HG02840 (cell line): ENCODE data around the gene PNPLA2.

ENCODE experiments used
- ATAC-seq: cut with Tn5 transposase; IDR thresholded peaks from one replicate; pipeline ENCODE4 v1.9.1; 2021; ENCODE audit warnings: mild to moderate bottlenecking, moderate library complexity, moderate number of reproducible peaks; ENCODE audit not compliant: unreplicated experiment, low FRiP score

The PNPLA2 gene

GRCh38 chr11:828506-829175, 9.9 kb downstream of the PNPLA2 start:
- ATAC-seq, result no peak

DNA sequence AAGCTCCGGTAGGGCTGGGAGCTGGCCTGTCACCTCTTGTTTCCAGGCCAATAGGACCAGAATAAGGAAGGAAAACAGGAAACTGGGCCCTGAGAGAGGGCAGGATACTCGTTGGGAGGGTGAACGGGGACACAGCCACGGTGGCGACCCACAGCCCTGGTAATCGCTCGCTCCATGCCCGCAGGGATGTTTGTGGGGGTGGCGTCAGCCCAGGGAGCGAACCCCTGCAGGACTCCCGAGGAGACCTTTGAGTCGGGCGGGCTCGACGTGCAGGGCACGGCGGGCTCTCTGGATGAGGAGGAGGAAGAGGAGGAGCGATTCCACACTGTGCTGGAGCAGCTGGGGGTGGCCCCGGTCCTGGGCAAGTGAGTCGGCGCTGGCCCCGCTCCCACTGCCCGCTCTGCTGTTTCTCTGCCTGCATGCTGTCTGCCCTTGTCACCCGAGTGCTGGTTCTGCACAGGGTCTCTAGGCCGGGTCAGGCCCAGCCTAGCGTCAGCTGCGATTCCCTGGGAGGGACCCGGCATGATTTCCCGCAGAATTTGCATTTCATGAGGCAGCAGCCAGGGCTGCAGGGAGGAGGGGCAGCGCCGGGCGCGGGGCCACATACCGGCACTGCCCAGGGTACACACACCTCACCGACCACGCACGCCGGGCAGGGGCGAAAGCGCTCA, 10.6 kb downstream of the PNPLA2 start:
- no peak for ATAC-seq

GRCh38 chr11:829847-830294, 11.2 kb downstream of the PNPLA2 start:
- ATAC-seq, result no peak

- ATAC-seq, result no peak
Observed at GRCh38 chr11:830295-831117, 11.8 kb downstream of the PNPLA2 start.

GRCh38 chr11:831118-831864, 12.6 kb downstream of the PNPLA2 start:
- no peak for ATAC-seq

GRCh38 chr11:831961-832528, 13.3 kb downstream of the PNPLA2 start:
- no peak for ATAC-seq

DNA sequence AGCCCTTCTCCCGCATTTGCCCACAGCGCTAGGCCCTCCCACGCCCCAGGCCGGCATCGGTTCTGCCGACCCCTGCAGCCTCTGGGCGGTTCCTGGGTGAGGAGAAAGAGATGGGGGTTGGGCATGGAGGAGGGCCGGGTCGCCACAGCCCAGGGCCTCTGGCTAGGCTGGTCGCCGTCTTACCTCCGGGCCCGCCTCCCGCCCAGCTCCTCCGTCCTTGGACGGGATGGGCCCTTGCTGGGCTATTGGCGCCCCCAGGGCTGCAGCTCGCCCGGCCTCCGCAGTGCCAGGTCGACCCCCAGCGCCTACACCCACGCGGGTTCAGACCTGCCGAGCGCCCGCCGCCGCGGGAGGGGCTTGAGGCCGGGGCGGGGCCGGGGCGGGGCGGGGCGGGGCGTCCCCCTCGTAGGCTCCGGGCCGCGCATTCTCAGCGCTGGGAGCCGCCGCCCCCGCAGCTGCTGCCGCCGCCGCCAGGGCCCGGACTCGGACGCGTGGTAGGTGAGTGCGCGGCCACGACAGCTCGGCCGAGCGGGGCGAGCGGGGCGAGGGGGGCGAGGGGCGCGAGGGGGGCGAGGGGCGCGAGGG, 13.9 kb downstream of the PNPLA2 start, which contains the start of gene CD151:
CD151 (plus strand) TSS at position 424 of the 585 bp plus-strand sequence. CDS start 3,118 bp downstream, outside the sequence.
- no peak for ATAC-seq

DNA sequence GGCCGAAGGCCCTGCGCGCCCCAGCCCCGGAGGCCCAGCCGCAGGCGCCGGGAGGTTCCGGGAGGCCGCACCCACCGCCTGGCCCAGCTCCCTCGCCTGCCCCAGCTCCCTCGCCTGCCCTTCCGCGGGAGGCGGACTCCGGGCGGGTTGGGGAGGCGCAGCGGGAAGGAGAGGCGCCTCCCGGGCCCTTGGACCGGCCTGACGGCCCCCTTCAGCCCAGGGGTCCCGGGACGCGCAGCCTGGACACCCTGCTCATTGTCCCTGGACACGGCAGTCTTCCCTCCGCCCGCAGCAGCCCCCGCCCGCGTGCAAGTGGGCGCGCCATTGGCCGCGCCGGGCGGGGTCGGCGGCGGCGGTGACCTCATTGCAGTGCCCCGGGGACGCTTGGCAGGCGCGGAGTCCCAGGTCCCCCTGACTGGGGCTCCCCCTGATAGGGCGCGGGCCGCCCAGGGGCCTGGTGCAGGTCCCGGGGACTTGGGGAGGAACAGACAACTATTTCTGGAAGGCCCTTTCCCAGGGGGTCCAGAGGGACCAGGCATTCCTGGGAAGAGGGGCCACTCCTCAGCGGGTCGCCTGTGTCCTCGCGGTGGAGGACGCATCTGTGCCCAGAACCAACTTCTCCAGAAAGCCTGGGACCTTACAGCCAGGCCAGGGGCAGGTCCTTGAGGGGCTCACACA, 14.5 kb downstream of the PNPLA2 start:
- no peak for ATAC-seq

GRCh38 chr11:833849-834311, 15.2 kb downstream of the PNPLA2 start:
- ATAC-seq, result no peak

- ATAC-seq, result no peak
Observed at GRCh38 chr11:834371-835316, 15.9 kb downstream of the PNPLA2 start.

DNA sequence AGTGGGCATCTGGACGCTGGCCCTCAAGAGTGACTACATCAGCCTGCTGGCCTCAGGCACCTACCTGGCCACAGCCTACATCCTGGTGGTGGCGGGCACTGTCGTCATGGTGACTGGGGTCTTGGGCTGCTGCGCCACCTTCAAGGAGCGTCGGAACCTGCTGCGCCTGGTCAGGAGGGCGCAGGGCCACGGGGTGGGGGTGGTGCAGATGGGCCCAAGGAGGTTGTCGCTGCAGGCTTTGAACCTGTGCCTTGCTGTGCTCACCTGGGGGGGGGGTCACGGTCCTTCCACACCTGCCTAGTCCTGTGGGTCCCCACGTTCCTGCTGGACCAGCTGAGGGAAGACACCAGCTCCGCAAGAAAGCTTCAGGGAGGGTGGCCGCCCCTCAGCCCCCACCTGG, 17.6 kb downstream of the PNPLA2 start:
- ATAC-seq, result no peak

DNA sequence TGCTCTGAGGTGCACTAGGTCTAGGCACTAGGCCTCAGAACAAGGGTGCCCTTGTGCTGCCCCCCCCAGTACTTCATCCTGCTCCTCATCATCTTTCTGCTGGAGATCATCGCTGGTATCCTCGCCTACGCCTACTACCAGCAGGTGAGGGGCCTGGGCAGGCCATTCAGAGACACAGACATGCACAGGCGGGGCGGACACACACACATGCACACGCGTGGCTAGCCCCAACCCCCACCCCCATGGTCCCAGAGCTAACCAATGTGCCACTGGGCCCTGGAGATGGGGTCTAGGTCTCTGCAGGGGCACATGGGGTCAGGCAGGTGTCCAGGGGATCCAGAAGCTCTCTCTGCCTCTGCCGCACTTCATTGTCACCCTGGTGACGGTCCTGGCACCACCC, 18.0 kb downstream of the PNPLA2 start:
- no peak for ATAC-seq

GRCh38 chr11:837189-837989, 18.7 kb downstream of the PNPLA2 start:
- no peak for ATAC-seq

- ATAC-seq, result no peak
Observed at GRCh38 chr11:837990-838307, 19.2 kb downstream of the PNPLA2 start.

DNA sequence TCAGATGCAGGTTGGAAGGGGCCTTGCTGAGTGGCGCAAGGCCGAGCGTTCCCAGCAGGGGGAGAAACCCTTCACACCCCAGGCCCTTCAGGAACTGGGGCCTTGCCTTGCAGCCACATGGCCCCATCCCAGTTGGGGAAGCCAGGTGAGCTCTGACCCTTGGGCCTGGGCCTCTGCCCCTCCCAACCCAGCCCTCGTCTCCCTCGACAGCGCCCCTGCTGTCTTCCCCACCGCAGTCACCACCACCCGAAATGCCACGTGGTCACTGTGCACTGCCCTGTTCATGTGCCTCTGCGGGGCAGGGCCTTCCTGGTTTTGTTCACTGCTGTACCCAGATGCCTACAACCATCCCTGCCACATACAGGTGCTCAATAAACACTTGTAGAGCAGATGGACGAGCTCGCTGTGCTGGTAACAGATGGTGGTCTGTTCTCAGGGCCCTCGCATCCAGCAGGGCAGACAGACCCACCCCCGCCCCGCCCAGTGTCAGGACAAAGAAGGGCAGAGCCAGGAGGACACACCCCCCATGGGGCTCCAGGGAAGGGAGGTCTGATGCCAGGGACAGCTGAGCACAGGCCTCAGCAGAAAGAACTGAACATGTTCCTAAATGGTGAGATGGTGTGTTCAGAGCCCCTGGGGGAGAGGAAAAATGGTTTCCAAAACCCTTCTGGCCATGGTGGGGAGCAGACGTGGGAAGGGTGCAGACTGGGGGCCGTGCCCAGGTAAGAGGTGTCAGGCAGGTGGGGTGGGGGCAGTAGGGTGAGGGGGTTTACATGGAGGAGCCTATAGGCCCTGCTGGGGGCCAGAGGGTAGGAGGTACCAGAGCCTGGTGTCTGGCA, 19.9 kb downstream of the PNPLA2 start:
- ATAC-seq, result no peak

- ATAC-seq, result no peak
Observed at GRCh38 chr11:839280-839623, 20.5 kb downstream of the PNPLA2 start.
